HG03039 (cell line): ENCODE data around the gene COL5A1.

ENCODE experiments used
- ATAC-seq: cut with Tn5 transposase; IDR thresholded peaks from one replicate; pipeline ENCODE4 v1.9.1; 2021; ENCODE audit warnings: mild to moderate bottlenecking, moderate library complexity; ENCODE audit not compliant: unreplicated experiment

The COL5A1 gene

GRCh38 chr9:134827559-134827958 is 186.0 kb downstream of the COL5A1 start:
- ATAC-seq = no peak

GRCh38 chr9:134827993-134828392 is 186.4 kb downstream of the COL5A1 start:
- no peak for ATAC-seq

- ATAC-seq = no peak
Measured at GRCh38 chr9:134828892-134829291, 187.3 kb downstream of the COL5A1 start.

GRCh38 chr9:134829356-134829937 is 187.8 kb downstream of the COL5A1 start:
- ATAC-seq = no peak

- no peak for ATAC-seq
Measured at GRCh38 chr9:134830126-134830525, 188.5 kb downstream of the COL5A1 start.

DNA sequence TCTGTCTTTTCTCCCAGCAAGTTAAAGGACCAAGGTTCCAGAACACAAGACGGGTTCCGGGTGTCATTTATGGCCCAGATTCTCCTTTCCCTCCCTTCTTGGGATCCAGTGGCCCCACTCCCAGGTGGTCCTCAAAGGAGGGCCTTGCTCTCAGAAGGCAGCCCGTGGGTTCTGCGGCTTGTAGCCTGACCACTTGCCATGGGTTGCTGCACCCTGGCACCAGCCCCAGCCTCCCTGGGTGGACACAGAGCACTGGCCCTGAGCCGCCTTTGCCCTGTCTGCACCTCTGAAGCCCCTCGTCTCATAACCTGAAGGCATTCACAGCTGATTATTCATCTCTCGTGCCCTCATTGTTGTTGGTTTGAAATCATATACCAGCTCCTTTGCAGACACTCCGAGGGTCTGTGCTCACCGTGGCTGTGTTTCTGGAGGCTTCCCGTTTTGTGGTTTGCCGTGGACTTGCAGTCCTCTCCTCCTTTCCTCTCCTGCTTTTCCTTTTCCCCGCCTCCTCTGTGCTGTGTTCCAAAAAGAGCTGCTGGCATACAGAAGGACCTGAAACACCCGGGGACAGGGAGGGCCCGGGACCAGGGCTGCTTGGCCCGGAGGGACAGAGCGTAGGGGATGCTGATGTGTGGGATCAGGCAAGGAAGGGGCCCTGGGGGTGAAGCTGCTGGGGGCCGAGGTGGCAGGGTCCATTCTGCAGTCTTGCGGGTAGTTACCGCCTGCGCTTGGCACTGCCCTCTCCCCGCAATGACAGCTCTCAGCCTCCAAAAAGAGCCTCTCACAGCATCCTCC is 189.5 kb downstream of the COL5A1 start:
- no peak for ATAC-seq

DNA sequence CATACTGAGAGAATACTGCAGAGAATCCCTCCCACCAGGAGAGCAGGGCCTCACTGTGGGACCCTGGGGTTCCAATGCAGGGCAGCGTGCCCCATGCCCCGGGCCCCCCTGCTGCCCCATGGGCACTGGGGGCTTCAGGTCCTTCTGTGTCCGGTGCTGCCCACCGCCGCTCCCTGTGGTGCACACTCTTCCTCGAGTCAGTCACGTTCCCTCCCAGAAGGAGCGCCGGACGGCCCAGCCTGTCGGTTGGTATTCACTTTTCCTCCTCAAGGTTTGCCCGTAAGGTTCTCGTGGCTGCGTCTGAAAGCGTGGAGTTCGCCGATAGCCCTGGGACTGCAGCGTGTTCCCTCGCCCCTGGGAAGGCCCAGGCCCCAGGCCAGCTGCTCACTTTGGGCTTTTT is 190.9 kb downstream of the COL5A1 start:
- no peak for ATAC-seq

DNA sequence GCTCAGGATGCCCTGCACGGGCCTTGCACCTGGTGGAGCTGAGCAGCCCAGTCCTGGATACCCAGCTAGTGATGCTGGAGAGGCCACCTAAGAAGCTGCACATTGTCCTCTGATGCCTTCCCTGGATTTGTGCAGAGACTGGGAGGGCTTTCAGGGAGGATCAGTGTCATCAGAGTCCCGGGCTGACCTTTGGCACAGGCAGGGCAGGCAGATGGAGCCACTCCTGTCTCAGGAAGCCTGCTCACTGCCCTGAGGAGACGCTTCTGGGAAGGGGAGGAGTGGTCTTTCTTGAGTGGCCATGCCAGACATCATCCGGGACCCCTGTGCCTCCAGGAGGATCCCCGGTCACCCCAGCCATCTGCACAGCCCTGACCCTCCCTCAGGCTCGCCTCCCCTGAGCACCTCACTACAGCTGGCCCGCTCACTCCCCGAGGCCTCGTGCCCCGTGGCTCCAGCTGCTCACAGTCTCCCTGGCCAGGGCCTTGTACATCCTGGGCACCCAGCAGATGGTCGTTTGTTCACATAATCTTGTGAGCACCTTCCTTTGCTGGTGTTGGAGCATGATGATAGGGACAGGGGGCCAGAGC is 191.8 kb downstream of the COL5A1 start:
- no peak for ATAC-seq

DNA sequence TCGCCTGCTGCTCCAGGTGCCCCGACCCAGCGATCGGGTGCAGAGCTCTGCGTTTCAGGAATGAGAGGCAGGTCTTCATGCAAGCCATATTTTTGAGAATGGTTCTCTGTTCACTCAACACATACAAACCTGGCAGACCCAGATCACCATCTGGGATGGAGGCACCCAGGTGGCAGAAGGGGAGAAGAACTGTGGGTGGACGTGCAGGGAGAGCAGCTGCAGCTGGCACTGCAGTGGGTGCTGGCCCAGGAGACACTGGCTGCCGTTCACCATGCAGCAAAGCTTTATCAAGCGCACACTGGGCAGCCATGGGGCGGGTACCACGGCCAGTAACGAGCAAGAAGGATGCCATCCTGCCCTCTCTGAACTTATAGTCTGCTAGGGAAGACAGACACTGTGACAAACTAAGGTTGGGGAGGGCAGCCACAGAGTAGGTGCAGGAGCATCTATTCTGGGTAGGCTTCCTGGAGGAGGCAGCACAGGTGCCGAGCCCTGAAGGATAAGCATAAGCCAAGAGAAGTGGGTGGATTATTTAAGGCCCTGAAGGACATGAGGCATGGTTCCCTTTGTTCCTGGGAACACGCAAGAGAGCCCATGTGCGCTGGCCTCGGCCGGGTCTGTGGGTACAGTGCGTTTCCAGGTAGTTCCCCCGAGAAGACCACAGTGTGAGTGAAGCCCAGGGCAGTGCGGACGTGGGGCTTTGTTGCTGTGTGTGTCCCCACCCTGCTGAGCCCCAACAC is 192.8 kb downstream of the COL5A1 start:
- no peak for ATAC-seq

DNA sequence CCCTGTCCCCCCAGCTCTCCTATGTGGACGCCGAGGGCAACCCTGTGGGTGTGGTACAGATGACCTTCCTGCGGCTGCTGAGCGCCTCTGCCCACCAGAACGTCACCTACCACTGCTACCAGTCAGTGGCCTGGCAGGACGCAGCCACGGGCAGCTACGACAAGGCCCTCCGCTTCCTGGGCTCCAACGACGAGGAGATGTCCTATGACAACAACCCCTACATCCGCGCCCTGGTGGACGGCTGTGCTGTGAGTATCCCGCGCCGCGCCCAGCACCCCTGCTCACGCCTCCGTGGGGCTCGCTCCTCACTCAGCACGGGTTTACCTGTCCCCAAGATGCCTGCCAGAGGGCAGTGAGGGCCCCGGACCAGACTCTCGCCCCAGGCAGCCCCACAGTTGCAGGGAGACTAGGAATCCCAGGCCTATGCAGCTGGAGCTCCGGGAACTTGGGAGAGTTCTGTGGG is 193.4 kb downstream of the COL5A1 start:
- ATAC-seq = no peak

DNA sequence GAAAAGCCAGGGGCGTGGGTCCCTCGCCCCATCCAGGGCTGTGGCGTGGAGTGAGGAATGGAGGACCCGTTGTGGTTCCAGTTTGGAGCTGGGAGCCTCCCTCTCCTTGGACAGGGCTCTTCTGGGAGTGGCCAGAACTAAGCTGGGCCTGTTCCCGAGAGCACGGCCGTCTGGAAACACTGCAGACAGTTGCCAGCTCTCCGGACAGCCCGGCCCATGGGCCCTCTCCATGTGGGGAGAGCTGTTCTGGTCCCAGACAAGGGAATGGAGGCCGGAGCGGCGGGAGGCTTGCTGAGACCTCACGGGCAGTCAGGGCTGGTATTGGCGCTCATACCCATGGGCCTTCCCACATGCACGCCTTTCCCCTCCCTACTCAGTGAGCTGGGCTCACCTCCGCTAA is 193.8 kb downstream of the COL5A1 start:
- ATAC-seq = no peak

- no peak for ATAC-seq
Measured at GRCh38 chr9:134835987-134836386, 194.4 kb downstream of the COL5A1 start.

- no peak for ATAC-seq
Measured at GRCh38 chr9:134836406-134836970, 194.9 kb downstream of the COL5A1 start.

DNA sequence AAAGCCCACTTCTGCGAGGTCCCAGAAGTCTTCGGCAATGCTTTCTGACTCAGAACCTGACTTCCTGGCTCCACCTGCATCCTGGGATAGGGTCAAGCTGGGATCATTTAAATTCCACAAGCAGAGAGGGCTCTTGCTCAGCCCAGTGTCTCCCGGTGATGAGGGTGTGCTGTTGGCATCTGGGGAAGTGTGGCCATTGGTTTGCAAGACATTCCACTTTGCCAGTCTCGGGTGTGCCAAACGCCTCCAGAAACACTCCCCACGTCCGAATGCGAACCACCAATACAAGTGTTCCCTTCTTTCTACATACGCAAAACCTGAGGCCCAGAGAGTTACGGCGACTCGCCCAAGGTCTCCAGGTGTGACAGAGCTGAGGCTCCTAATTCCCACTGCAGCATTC is 195.9 kb downstream of the COL5A1 start:
- no peak for ATAC-seq

- no peak for ATAC-seq
Measured at GRCh38 chr9:134838651-134839454, 197.2 kb downstream of the COL5A1 start.

DNA sequence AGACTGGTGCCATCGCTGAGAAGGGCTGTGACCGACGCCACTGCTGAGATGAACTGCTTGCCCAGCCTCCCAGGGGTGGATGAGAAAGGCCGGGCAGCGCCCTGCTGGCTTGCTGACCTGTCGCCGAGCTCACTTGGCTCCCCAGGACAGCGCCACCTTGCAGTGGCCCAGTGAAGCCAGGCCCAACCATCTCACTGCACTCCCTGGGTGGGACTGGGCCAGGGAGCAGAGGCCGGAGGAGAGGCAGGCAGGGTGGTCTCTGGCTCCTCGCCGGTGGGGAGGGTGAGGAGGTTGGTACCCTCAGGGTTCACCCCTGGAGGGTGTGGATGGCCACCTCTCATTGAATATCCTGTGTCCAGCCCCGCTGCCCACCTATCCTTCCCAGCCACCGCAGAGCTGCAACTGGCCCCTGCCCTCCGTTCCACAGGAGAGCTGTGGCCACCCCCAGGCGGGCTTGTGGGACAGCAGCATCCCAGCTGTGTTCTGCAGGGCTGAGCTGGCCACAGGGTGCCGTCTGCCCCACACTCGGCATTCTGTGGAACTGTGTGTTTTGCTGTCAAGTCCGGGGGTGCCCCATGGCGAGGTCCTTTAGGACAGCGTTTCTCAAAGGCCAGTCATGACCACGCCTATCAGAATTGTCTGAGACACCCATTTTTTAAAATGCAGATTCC is 198.0 kb downstream of the COL5A1 start:
- ATAC-seq = no peak

DNA sequence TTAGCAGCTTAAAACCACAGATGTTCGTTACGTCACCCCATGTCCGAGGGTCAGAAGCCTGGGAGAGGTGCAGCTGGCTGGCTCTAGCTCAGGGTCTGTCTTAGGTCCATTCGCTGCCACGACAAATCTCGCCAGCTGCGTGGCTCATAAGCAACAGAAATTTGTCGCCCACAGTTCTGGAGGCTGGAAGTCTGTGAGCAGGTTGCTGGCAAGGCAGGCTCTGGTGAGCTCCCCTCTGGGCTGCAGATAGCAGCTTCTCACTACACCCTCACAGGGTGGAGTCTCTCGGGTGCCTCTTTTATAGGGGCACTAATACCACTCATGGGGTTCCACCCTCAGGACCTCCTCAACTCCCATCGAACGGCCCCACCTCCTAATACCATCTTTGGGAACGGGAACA is 198.9 kb downstream of the COL5A1 start:
- no peak for ATAC-seq

- no peak for ATAC-seq
Measured at GRCh38 chr9:134841180-134841904, 199.7 kb downstream of the COL5A1 start.

GRCh38 chr9:134842321-134842720 is 200.7 kb downstream of the COL5A1 start:
- no peak for ATAC-seq
